HG02840 (cell line): Measurements from ENCODE around the gene ADAMTS18.

ENCODE experiments used
- ATAC-seq: cut with Tn5 transposase; IDR thresholded peaks from one replicate; pipeline ENCODE4 v1.9.1; 2021; ENCODE audit warnings: mild to moderate bottlenecking, moderate library complexity, moderate number of reproducible peaks; ENCODE audit not compliant: unreplicated experiment, low FRiP score

Gene ADAMTS18

DNA sequence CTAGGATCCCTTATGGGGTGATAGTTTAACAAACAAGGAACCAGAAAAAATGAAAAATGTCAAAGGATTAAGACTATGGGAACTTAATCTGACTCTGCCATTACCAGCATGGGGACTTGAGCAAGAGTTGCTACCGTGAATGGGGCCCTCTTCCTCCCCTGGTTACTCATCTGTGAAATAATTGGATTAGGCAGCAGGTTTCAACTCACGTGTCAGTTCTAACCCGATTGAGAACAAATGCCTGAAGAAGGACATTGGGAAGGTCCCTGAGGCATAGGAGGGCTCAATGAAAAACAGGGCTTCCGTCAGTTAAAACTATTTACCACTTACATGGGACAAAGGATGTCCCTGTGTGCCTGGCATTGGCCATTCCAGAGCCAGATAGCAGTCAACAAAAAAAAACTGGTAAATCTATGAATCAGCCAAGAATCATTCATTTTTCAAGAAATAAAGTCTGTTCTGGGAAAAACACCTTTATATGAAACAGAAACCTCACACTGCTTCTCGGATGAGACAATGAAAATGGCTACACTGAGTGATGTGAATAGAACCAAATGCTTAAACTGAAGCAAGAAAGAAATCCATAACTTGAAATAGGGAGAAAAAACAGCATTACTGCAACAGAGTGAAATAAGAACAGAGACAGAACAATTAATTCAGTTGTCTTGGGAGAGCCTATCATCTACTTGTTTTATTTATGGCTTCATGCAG is 104.3 kb downstream of the ADAMTS18 start:
- ATAC-seq, result no peak

DNA sequence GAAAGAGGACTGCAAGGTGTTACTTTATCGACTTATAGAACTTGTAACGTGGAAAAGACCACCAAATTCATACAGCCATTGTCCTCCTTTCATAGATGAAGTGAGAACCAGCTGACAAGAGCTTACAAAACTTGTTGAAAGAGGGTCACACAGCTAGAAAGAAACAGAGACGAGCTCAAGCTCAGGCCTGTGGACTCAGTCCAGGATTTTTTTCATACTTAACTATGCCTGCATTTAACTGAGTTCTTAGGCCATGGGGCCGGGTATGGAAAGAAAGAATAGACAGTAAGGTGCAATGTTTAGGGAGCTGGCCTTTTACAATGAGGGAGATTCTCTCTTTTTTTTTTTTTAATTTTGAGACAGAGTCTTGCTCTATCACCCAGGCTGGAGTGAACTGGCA is 106.1 kb downstream of the ADAMTS18 start:
- ATAC-seq, result no peak

DNA sequence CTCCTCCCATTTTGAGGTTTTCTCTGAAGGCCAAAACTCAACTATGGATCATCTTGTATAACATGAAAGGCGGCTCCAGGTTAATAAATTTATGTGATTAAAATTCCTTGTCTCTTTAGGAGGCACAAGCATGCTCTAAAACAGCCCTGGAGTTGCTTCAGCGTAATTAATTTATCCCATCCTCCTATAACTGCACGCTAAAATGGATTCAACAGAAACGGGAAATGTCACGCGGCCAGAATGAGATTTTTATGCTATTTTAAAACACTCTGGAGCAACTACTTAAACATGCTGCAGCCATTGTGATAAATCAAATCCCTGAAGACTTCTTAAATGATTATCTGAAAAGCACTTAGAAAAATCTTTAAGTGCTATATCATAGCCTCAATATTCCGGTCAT is 106.6 kb downstream of the ADAMTS18 start:
- no peak for ATAC-seq

DNA sequence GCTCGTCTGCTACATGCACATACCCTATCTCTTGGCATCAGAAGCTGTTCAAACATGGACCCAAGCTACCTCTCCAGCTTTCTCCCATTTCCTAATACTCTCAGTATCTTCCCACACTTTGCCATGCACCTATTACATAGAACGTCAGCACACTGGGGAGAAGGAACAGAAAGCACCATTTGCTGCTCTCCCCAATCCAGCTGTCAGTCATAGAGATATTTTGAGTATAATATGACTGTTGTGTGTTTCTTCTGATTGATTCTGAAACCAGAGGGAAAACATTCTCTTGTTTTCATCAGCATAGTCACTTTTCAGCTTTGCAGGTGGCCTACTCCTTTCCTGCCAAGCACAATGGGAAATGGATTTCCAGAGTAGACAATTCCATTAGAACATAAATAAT is 107.1 kb downstream of the ADAMTS18 start:
- no peak for ATAC-seq

DNA sequence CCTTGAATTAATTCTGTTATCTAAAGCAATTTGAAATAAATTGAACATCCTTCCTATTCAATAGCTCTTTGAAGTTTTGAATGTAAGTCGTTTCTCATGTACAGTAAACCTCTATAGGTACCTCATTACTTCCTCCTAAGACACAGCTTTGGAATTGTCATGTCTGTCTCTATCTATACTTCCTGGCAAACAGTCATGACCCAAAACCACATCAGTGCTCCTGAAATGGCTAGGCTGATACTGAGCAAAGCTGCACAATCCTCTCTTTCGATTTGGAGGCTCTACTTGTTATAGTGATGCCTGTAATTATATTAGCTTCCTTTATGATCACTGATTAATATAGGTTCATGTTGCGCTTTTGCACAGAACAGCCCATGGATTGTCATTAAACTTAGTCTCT is 110.1 kb downstream of the ADAMTS18 start:
- ATAC-seq, result no peak

DNA sequence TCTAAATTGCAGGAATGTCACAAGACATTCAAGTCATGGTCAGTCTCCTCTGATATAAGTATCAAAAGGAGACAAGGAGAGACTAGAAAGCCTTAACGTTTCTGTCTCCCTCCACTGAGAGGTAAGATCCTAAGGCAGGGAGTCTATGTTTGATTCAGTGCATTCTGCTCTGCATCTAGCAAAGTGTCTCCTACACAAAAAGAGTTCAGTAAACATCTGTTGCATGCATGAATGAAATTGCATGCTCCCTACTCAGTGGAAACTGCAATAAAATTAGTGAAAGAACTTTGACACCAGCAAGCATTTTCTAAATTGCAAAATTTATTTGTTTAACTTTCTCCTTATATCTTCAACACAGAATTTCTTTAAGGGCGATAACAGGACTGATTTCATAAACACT is 111.1 kb downstream of the ADAMTS18 start:
- no peak for ATAC-seq

DNA sequence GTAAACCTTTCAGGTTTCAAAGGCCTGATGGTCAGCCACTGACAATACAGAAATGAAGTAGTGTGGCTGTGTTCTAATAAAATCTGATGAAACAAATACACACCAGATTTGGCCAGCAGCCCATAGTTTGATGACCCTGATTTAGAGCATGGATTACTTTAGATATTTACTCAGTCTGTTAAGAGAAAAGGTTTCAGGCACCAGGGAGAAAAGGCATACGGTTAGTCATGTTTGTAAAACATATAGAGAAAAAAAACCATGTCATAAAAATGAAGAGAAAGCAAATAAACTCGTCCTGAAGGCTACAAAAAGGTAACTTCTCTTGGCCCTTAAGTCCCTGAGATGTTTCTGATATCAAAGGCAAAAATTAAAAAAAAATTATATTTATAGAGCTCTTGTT is 112.1 kb downstream of the ADAMTS18 start:
- no peak for ATAC-seq

DNA sequence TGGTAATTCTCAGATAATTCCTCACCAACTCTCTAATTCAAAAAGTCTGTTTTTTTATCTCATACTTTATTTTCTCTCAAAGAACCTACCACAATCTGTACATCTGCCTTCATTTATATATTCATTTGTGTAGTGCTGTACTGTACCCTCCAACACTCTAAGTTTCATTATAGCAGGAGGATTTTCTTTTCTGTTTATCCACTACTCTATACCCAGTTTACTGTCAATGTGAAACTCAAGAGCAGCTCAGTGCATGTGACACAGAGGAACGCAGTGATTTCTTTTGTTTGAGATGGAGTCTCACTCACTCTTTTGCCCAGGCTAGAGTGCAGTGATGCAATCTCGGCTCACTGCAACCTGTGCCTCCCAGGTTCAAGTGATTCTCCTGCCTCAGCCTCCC is 117.8 kb downstream of the ADAMTS18 start:
- ATAC-seq, result no peak

DNA sequence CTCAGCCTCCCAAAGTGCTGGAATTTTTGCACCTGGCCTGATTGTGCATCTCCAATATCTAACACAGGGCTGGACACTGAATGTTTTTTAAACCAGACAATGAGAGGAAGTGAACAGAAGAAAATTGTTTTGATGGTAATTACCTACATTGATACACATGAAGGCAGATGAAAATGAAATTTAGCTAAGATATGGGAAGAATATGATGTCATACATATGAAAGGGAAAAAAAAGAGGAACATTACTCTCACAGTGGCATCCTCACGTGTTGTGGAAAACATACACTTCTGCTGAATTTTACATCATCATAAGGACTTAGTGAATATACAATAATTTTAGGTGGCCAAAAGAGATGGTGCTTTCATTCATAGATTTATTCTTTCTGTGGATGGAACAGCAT is 124.0 kb downstream of the ADAMTS18 start:
- no peak for ATAC-seq

DNA sequence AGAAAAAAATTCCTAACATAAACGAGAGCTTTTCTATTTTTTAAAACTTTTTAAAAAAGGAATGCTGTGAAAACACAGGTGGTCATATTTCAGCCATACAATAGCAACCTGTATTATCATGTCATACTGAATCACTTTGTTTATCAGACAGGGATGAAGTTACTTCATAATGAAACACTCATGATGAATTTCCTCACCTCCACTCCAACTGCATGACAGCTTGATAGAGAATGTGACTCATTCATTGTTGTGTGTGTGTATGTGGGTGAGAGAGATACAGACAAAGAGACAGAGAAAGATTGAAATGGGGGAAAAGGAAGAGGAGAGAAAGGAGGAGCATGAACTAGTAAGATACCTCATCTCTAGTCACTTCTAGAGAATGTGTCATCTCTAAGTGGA is 126.7 kb downstream of the ADAMTS18 start:
- ATAC-seq, result no peak

DNA sequence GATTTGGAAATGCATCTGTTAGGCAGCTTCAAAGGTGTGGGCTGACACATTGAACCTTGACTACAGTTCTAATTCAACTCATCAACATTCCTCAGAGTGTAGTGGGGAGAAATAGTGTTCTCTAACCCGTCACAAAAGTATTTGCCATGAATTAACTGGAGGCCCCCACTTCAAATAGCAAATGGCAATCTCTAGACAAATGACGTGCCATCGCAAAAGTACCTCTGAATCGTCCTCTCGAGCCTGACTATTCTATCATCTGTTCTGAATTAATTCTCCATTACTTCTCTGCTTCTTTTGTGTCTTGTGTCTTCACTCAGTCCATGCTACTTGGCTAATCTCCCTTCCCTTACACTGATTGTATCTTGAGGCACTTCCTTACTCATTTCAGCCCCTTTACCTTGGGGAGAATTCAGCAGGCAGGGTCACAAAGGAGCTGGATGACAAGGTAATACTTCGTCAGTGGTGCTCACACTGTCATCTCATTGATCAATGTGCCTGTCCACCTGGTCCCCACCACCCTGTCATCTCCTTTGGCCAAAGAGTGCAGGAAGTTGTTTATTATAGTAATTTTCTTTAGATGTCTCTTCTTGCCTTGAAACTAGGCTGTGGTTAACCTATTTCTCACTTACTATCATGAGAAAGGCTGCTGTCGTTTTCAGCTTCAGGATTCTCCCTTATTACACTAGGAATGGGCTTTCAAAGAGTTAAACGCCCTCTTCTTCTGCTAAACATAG is 127.2 kb downstream of the ADAMTS18 start:
- ATAC-seq, result no peak

DNA sequence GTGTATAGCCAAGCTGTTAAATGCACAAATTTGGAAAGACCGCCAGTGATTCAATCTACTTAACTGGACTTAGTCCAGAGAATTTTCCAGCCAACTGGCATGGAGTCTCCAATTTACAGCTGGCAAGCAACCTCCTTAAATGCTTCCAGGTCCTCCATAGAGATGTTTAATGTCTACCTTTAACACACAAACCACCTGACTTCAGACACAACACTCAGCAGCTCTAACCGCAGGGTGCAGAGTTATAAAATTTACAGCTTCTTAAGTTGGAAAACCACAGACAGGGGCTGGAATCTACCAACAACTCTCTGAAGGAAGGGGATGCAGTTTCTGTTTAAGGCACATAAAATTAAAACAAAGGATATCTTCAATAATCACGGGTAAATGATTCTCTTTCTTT is 128.8 kb downstream of the ADAMTS18 start:
- ATAC-seq, result no peak

DNA sequence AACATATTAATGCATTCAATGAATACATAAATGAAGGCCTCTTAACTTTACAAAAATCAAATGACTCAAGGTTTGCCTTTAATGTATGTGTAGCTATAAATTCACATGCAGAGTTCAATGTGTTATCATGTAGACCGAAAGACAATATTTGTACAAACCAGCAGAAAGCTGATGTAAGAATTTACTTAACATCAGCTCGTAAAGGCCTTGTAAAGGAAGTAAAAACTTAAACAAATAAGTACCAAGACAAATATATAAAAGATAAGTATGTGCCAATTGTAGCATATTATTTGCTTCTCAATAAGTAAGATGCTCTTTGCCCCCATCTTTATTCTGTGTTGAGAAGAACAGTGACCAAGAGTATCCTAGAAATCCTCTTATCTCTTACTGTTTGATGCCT is 130.0 kb downstream of the ADAMTS18 start:
- ATAC-seq, result no peak

DNA sequence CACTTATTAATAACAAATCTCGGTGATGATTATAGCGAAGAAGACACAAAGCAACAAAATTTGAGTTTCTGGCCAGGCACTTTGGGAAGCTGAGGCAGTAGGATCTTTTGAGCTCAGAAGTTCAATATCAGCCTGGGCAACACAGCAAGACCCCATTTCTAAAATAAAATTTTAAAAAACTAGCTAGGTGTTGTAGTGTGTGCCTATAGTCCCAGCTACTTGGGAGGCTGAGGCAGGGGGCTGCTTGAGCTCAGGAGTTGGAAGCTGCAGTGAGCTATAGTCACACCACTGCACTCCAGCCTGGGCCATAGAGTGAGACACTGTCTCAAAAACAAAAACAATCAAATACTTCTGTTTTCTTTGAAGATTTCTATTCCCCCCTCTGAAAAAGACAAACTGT is 130.7 kb downstream of the ADAMTS18 start:
- ATAC-seq, result no peak

DNA sequence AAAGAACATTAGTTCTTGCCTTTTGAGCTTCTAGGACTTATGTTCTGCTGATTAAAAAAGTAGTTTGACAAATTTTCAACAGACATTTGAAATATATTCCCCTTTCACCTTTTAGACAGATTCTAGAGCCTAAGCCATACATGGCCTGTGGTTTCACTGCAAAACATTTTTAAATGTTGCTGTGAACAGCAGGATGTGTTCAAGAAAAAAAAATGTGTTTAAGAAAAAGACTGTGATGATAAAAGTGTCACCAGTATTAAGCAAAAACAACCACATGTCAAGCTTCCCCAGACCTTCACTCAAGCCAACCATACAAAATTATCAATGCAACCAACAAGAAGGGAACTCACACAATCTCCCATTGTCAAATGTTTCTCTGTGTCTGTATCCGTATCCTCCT is 132.2 kb downstream of the ADAMTS18 start:
- ATAC-seq, result no peak

DNA sequence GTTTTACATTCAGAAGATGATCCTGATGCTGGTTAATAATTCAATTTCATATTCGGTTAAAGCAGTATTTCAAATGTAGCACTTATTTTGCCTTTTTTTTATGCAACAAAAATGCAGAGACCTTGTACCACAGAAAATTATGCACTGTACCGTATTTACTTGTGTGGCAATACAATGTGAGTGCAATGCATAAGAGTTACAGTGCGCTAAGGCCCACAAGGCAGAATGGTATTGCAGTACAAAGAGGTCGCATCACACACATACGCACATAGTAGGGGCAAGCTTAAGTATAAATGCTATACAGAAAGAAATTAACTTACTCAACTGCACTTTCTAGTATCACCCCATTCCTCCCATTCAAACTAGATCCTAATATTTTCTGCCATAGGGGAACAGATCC is 132.6 kb downstream of the ADAMTS18 start:
- ATAC-seq, result no peak

DNA sequence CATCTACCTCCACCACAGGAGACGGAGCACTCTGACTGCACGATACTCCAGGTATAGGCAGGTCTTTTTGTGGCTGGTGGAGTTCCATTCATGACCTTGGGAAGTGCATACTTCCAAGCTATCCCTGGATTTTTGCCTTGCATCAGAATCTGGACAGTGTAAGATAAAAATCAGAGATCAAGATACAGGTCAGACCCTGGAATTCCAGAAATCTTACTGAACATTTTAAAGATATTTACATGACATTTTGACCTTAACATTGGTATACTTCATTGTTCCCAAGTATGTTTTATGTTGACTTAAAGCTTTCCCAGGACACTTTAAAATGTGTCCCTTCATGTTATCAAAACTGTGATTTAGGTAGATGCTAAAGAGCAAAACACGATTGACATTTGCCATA is 134.6 kb downstream of the ADAMTS18 start:
- no peak for ATAC-seq

DNA sequence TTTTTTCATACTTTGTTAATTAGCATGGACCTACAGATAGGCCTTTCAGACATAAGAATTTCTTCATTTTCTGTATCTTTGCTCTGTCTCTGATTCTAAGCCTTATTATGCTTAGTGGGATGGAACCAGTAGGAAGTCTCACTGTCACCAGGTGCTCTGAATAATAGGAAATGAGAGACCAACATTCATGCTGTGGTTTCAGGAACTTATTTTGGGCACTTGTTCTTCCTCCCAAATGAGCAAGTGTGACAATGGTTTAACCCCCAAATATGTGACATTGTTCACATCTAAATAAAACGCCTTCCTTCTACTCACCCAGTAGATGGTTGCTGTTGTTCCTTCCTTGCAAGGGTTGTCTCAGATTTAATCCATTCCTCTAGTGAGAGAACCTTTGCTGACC is 135.4 kb downstream of the ADAMTS18 start:
- no peak for ATAC-seq

DNA sequence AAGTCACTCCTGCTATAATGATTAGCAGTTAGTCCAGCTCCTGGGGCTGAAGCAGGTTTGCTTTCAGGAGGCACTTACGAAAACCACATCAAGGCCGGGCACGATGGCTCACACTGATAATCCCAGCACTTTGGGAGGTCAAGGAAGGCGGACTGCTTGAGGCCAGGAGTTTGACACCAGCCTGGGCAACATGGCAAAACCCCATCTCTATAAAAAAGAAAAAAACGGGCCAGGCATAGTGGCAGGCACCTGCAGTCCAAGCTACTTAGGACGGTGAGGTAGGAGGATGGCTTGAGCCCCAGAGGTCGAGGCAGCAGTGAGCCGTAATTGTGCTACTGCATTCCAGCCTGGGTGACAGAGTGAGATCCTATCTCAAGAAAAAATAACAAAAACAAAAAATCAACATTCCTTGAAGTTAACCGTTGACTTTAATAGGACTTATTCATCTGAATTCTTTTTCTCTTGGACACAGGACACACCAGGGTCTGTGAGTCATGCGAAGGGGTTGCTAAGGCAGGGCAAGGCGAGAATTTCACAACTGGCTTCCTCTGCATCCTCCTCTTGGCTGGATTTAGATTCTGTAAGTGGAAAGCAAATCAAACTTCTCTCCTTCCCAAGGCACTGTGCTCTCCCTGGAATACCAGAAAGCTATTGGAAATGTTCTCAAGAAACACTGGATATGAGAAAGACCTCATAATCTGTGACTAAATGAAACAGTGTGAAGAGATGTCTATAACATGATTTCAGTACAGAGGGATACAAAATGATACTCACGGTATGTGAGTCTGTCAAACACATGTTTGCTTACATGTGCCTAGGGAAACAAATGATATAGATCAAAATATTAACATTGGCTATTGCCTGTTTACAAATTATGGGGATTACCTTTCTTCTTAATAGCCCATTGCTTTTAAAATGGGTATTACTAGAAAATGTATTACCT is 136.1 kb downstream of the ADAMTS18 start:
- no peak for ATAC-seq

DNA sequence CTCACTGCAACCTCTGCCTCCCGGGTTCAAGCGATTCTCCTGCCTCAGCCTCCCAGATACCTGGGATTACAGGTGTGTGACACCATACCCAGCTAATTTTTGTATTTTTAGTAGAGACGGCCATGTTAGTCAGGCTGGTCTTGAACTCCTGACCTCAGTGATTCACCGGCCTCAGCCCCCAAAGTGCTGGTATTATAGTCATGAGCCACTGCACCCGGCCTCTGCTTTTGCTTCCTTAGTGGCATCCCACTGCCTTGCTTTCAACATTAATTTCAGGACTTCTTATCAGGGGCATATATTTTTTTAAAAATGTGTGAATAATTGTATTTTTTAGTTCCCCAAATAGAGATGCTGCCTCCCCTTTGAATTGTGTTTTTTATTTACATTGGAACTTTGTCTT is 136.8 kb downstream of the ADAMTS18 start:
- no peak for ATAC-seq

DNA sequence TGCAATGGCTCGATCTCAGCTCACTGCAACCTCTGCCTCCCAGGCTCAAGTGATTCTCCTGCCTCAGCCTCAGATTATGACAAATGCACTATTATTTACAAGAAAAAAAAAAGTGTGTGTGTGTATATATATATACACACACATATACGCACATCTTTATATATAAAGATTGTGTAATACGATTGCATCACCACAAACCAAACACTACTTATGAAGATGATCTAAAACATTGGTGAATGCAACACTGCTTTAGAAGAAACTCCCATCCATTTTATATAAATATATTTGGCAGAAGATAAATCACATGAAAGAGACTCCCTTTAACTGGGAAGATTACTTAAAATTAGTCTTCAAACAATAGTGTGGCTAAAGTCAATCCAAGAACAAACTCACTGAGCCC is 138.9 kb downstream of the ADAMTS18 start:
- no peak for ATAC-seq
